KOPT-K1 (cell line): Measurements from ENCODE around the gene DCP1B.

ENCODE experiments used
- H3K27ac ChIP-seq: fragments of 200-600 bp; sonication (generic); 2 replicates; pipeline ENCODE4 v1.5.1; 2016; ENCODE audit warnings: antibody characterized with exemption, mild to moderate bottlenecking, low read depth, low read length; ENCODE audit not compliant: poor library complexity, severe bottlenecking
- H3K36me3 ChIP-seq: fragments of 200-600 bp; sonication (generic); 2 replicates; pipeline ENCODE4 v1.5.1; 2017; ENCODE audit warnings: antibody characterized with exemption, mild to moderate bottlenecking, low read length, moderate library complexity; ENCODE audit not compliant: insufficient read depth
- H3K9me3 ChIP-seq: fragments of 200-600 bp; sonication (generic); 2 replicates; pipeline ENCODE4 v1.5.1; 2017; ENCODE audit warnings: antibody characterized with exemption, low read length, mild to moderate bottlenecking; ENCODE audit not compliant: insufficient read depth, poor library complexity, severe bottlenecking

DCP1B gene

DNA sequence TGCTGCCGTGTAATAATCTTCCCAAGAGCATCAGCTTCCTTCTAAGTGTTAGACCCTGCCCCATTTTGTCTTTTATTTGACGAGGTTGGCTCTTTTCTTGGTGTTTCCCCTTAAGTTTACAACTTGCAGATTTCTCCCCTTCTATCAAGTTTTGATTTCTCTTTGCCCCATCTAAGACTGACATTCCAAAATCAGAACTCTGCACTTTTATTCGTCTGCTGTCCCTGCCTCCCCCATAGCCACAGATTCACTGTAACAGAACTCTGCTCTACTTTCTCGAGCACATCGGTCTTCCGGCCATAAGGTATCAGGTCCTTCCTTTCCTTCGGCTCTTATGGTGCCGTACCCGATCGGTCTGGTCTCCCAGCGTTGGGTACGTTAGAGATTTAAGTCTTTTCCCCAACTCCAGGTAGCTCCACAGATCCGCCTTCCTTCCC, 563 bp downstream of the DCP1B start:
- Histone ChIP-seq H3K27ac (peak overlapping the region; percentile 81), H3K9me3 (no peaks in the 10 kb centered on the region), H3K36me3 (no peaks in the 10 kb centered on the region)

DNA sequence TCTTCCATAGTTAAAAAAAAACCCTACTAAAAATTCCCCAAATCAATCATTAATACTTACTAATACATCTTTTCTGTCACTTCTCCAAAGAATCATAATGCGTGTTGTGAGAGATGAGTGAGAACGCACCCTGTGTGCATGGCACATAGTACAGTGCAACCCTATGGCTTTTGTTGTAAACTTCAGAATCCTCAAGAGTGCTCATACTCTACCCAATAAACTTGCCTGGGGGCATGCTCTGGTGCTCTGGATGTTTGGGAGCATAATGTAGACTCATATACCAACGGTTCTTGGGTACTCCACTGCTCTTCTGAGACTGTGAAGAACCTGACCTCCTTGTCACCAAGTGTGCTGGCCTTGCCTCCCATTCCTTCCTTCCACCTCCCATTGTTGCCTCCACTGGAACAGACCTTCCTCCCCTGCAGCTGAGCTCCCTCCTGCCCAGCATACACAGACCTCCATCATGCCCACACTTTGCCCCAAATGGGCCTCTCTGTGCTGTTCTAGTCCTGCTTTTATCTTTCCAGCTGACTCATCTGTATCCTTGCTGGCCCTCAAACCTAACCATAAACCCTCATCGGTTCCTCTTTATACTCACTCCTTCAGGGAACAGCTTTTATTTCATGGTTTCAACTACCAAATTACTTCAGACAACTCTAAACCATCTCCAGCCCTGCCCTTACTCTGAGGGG, 8.9 kb downstream of the DCP1B start:
- Histone ChIP-seq H3K36me3 (peaks cover 24% of the 10 kb centered on the region), H3K9me3 (no peaks in the 10 kb centered on the region), H3K27ac (no peak overlapping the region)

DNA sequence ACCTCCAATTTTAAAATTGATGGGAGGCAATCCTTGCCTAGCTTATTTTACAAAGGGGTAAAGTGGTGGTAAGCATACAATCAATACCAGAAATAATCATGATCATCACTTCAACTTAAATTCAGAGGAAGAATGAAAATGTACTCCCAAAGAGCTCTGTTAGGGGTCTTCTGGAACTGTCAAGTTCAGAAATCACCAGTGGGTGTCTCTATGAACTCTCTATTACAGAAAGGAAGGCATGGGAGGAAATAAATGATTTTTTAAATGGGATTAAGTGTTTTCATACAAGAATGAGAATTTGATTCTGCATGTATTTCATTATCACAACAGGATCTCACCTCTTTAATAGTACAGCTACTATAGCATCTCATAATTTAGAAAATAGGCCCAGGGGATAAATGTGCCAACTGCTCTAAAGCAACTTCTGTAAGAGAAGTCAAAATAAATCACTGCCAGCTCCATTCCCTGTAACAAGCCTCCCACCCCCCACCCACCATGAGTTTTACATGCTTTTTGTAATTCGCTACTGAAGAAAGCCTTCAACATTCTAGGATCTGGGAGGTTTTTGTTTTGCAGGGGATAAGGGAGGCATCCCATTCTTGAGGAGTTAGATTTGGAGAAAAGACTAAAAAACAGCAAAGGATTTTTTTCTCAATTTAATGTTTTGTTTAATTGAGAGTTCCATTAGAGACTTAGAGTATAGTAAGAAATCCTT, 9.7 kb downstream of the DCP1B start:
- no peaks in the 10 kb centered on the region for H3K9me3 ChIP-seq
- H3K27ac ChIP-seq, result no peak overlapping the region
- H3K36me3 ChIP-seq, result peaks cover 24% of the 10 kb centered on the region

DNA sequence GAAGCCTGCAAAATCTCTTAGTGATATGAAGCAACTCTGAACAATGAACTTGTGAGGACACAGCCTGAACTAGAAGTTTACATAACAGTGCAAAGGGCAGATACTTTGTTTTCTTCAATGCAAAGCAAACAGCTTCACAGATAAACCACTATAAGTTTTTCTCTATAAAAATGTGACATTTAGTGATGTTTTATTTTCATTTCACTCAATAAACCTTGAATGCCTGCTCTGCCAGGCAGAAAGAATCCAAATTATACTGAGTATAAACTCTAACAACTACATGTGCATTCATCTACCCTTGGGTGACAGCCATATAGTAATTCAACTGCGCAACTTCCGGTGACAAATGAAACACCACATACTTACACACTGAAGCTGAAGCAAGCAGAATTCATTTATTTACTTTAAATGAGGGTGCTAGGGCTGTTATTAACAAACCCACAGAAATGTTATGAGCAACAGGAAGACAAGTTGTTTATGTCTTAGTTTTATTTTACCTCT, 10.3 kb downstream of the DCP1B start:
- Histone ChIP-seq H3K27ac (no peak overlapping the region), H3K9me3 (no peaks in the 10 kb centered on the region), H3K36me3 (peaks cover 24% of the 10 kb centered on the region)

DNA sequence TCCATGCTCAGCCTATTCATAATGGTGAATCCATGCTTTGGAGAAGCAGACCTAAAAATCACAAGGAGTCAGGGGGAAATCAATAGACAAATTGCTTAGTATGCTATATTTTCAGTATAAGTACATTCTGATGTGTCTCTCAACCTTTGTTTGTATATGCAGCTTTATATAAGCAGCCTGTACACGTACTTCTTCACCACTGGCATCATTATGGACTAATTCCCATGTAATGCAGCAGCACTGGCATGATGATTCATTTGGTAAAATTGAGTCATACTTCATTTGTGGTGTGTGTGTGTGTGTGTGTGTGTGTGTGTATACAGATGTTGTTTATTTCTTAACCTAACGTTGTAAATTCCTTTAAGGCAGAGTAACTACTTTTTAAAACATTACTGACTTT, 10.9 kb downstream of the DCP1B start:
- Histone ChIP-seq H3K36me3 (peaks cover 26% of the 10 kb centered on the region), H3K27ac (no peak overlapping the region), H3K9me3 (no peaks in the 10 kb centered on the region)

DNA sequence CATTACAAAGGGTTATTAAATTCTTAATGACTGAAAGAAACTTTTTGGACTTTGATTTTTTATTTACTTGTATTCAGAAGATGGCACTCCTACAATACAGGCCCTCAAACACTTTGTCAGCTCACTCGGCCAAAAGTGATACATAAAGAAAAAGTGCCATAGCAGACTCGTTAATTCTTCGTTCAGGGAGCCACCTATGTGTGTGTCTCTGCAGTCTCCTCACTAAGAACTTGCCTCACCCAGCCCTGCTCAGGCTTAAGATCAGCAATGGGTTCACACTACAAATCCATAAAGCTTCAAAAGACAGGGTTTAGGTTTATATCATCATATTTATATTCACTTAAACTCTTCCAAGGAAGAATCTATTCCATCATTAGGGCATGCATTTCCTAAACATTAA, 11.5 kb downstream of the DCP1B start:
- H3K36me3 ChIP-seq, result peaks cover 32% of the 10 kb centered on the region

DNA sequence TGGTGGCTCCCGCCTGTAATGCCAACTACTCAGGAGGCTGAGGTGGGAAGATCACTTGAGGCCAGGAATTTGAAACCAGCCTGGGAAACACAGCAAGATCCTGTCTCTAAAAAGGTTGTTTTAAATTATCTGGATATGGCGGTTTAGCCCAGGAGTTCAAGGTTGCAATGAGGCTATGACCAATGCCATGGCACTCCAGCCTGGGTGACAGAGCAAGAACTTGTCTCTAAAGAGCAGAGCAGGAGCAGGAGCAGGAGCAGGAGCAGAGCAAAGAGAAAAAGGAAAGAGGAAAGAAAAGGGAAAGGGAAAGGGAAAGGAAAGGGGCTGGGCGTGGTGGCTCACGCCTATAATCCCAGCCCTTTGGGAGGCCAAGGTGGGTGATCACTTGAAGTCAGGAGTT, 15.1 kb downstream of the DCP1B start:
- peaks cover 25% of the 10 kb centered on the region for H3K9me3 ChIP-seq
- H3K27ac ChIP-seq, result no peak overlapping the region
- H3K36me3 ChIP-seq, result peaks cover 40% of the 10 kb centered on the region

More for the DNA sequence above, 11.5 kb downstream of the DCP1B start:
- Histone ChIP-seq H3K9me3 (no peaks in the 10 kb centered on the region), H3K27ac (no peak overlapping the region)

DNA sequence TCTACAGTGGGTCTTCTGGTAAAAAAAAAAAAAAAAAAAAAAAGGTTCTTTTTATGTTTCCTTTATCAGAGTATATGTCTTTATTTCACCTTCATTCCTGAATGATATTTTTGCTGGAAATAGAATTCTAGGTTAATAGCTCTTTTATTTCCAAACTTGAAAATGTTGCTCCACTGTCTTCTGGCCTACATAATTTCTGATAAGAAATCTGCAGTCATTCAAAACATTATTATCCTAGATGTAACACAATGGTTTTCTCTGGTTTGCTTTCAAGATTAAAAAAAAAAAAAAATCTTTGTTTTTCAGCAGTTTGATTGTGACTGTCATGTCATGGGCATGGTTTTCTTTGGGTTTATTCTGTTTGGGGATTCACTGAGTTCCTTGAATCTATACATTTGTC, 19.5 kb downstream of the DCP1B start:
- H3K36me3 ChIP-seq, result peaks cover 24% of the 10 kb centered on the region
- peaks cover 25% of the 10 kb centered on the region for H3K9me3 ChIP-seq
- H3K27ac ChIP-seq, result no peak overlapping the region

DNA sequence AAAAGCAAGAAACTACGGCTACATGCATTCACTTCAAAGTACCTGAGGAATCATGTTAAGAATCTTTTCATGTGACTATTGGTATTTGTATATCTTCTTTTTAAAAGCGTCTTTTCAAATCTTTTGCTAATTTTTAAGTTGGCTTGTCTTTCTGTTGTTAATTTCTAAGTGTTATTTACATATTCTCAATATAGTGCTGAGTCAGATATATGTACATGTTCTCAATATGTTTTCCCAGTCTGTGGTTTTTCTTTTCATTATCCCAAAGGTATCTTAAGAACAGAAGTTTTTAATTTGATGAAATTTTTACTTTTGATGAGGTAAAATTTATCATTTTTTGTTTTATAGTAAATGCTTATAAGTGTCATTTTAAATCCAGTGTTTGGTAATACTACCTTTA, 24.0 kb downstream of the DCP1B start:
- Histone ChIP-seq H3K9me3 (peaks cover 9% of the 10 kb centered on the region), H3K27ac (no peak overlapping the region), H3K36me3 (0 out of 2 replicates have a peak, but pooled peaks cover 3% of the 10 kb centered on the region)

DNA sequence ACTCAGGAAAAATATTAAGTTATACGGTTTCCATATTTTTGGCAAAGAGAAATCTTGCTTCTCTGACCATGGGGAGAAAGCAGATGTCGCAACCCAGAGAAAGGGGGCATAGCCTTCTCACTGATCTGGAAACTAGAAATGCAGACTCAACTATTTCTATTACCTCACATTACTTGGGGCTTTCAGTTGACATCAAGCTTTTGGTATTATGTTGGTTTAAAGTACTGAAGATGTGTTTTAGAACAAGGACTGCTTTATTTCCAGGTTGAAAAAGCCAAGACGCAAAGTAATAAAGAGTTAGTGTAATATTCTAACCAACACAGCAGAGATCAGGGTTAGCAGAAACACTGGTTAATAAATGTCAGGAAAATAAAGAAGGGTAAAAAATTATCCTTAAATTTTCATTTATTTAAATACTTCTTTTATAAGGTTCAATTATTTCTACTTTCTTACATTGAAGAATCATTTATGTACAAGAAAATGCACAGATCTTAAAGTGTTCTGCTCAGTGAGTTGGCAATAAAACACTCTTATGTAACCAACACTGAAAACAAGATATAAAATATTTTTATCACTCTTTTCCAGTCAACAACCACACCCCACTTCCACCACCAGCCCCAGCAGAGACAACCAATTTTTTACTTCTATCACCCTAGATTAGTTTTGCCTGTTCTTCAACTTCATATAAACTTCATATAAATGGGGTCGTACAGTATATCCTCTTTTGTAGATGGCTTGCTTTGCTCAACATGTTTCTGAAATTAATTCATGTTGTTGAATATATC, 26.0 kb downstream of the DCP1B start:
- Histone ChIP-seq H3K36me3 (no peaks in the 10 kb centered on the region), H3K9me3 (no peaks in the 10 kb centered on the region), H3K27ac (no peak overlapping the region)

DNA sequence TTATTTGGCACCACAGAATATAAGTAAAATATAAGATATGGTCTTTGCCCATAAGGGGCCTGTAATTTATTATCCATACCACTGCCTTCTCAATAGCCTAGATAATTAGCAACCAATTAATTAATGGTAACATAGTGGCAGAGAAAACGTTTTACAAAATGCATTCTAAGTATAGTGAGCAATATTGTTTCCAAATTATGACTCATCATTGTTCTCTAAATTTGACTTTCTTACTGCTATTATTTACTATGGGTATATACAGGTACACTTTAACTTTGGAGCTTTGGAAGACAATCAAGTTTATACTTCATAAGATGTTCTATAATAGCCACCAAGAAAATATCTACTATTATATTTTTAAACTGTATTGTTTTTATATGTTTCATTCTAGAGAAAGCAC, 26.7 kb downstream of the DCP1B start:
- Histone ChIP-seq H3K27ac (no peak overlapping the region), H3K9me3 (no peaks in the 10 kb centered on the region), H3K36me3 (no peaks in the 10 kb centered on the region)

DNA sequence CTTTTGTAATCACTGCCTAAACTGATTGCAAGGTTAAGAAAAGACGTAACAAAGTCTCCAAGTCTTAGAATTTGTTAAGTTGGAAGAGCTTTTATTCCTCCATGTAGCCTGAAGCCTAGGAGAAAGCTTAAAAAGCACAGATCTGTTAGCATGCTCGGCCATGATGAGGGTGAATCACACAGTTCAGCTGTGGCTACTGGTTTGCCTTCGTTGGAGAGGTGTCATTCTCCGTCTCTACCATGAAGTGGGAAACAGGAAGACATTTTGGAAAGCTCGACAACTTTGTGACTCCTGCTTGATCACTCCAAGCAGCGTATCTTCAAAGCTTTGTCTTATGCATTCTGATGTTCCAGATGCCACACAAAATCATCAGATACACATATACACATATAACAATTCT, 27.1 kb downstream of the DCP1B start:
- H3K36me3 ChIP-seq, result no peaks in the 10 kb centered on the region
- no peaks in the 10 kb centered on the region for H3K9me3 ChIP-seq
- no peak overlapping the region for H3K27ac ChIP-seq

DNA sequence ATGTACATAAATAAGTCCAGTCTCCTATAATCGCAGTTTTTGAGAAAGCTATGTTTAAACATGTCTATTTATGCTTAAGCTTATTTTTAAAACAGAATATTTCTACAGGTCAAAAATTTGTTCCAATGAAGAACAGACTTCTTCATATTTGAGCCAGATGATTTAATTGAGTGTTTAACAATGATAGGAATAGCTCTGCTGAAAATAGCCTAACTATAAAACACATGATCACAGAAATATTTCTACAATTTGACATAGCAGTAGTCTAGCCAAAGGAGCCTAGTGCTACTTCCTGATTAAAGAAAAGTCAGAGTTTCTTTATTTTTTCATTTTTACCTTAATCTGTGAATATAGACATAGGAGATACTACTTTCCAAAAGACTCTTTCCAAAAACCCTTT, 29.4 kb downstream of the DCP1B start:
- Histone ChIP-seq H3K36me3 (no peaks in the 10 kb centered on the region), H3K27ac (no peak overlapping the region), H3K9me3 (no peaks in the 10 kb centered on the region)

DNA sequence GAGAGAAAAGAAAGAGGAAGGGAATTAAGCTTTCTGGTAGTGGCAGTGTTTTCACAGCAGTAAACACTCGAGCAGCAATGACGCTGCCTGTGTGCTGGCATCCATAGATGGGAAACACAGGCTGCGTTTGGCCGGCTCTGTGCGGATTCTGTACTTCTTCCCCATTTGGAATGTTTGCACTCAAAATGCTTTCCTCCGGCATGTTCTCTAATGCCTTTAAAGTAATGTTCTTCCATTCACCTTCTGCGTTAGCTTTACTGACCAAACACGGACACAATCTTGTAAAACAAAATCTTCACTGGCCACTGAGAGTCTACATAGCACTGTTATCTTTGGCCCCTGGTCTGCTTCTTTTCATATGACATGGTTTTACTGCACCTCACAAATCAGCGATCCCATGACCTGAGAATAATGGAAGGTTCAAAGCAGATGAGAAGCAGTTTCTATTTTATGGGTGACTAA, 31.4 kb downstream of the DCP1B start:
- no peak overlapping the region for H3K27ac ChIP-seq
- no peaks in the 10 kb centered on the region for H3K9me3 ChIP-seq
- H3K36me3 ChIP-seq, result no peaks in the 10 kb centered on the region

DNA sequence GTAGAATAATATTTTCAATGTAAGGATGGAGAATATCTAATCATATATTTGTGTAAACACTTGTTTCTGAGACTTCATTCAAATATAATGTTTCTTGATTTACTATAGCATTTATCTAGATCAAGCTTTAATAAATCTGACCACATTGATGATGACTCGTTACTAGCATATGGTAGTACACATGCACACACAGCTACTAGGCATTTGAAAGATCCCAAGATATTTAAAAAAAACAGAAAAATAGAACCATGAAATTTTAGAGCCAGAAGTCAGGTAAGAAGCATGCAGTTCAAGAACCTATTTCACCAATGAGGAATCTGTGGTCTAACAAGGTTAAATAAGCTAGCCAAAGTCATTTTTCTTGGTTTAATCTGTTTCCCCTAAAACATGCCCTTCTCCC, 32.0 kb downstream of the DCP1B start:
- H3K9me3 ChIP-seq, result no peaks in the 10 kb centered on the region
- no peak overlapping the region for H3K27ac ChIP-seq
- no peaks in the 10 kb centered on the region for H3K36me3 ChIP-seq
